IPS-11a (cell line): ENCODE data around the gene SV2C.
"Not testable (repeated sequence)": the region's sequence is repeated elsewhere in the genome, so short reads cannot be mapped to it uniquely, and the experiment has no call there.

Source experiments
- H3K4me3 ChIP-seq: one replicate; pipeline ENCODE4 v1.5.1; 2013; ENCODE audit warnings: low read depth, low read length, control low read depth

The SV2C gene

GRCh38 chr5:76082772-76083554 is at the start of gene SV2C:
Gene SV2C (plus strand): TSS chr5:76083383. CDS start chr5:76131751, 48,368 bp downstream.
- peak within 1 kb of the TSS; percentile 48 for H3K4me3 ChIP-seq

GRCh38 chr5:76037736-76038151 is 45.4 kb upstream of the SV2C start:
- H3K4me3 ChIP-seq, result peak overlapping the region; percentile 20

GRCh38 chr5:76038212-76038611 is 45.0 kb upstream of the SV2C start:
- H3K4me3 ChIP-seq, result peak overlapping the region; percentile 20

- no peak overlapping the region for H3K4me3 ChIP-seq
Measured at GRCh38 chr5:76040806-76041205, 42.4 kb upstream of the SV2C start.

- H3K4me3 ChIP-seq, result no peak overlapping the region
Measured at GRCh38 chr5:76041863-76042262, 41.3 kb upstream of the SV2C start.

DNA sequence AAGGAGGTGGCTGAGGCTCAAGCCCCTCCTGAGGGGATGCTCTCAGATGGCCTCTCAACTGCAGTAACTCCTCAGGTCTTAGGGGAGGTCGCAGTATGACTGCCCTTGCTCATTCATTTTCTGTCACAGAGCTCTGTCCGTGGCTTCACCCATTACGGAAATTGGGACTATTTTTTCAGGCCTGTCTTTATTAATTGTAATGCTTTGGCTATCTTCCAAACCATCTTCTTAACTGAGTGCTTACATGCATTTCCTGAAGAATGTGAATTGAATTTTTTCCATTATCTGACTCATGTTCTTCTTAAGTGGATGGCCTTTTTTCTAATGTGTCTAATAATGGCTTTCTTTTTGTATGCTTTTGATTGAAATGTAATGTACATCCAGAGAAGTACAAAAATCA is 36.4 kb upstream of the SV2C start:
- no peak overlapping the region for H3K4me3 ChIP-seq

- H3K4me3 ChIP-seq, result no peak overlapping the region
Measured at GRCh38 chr5:76050134-76050533, 33.0 kb upstream of the SV2C start.

DNA sequence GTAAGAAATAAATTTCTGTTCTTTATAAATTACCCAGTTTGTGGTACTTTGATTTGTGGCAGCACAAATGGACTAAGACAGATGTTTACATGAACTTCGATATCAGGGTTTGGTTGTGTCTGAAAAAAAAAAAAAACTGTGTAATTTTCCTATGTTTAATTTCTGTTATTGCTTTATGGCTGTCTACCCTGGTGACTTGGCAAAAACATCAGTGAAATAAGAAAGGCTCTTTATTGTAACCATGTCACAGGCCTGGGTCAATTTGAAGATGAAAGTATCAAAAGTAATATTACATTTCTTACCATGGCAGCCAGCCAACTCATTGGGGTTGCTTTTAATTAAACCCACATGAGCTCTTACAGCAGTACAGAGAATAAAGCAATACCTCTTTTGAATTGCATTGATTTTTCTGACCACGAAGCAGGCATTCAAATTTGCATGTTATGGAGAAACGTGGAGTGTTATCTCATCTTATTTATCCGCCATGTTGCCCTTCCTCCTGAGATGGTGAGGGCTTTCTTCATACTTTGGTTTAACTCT is 20.6 kb upstream of the SV2C start:
- no peak overlapping the region for H3K4me3 ChIP-seq

GRCh38 chr5:76065258-76065657 is 17.9 kb upstream of the SV2C start:
- H3K4me3 ChIP-seq, result no peak overlapping the region

- no peak overlapping the region for H3K4me3 ChIP-seq
Measured at GRCh38 chr5:76069061-76069735, 14.0 kb upstream of the SV2C start.

DNA sequence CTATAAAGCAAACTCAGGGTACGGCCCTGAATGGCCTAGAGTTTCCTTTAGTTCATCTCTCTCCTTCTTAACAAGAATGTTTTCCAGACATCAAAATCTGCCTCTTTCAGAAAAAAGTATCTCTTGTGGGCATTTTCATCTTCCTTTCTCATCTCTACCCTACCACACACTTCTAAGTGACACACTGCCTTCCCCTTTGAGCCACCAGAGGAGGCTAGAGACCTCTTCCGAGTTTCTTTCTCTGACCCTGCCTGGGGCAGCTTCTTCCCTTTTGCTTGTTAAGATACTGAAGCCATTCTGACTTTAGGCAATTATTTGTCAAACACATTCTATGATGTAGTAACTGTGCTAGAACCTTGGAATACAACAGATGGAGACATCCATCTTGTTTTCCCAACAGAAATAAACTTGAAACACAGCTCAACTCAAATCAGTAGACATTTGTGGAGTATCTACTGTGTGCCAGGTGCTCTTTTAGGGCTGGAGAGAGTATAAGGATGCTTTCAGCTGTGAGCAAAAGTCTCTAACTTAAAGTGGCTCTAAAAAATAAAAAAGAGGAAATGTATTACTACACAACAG is 8.6 kb upstream of the SV2C start:
- no peak overlapping the region for H3K4me3 ChIP-seq

- H3K4me3 ChIP-seq, result peak overlapping the region; percentile 48
Measured at GRCh38 chr5:76081811-76082771, 1.1 kb upstream of the SV2C start.

DNA sequence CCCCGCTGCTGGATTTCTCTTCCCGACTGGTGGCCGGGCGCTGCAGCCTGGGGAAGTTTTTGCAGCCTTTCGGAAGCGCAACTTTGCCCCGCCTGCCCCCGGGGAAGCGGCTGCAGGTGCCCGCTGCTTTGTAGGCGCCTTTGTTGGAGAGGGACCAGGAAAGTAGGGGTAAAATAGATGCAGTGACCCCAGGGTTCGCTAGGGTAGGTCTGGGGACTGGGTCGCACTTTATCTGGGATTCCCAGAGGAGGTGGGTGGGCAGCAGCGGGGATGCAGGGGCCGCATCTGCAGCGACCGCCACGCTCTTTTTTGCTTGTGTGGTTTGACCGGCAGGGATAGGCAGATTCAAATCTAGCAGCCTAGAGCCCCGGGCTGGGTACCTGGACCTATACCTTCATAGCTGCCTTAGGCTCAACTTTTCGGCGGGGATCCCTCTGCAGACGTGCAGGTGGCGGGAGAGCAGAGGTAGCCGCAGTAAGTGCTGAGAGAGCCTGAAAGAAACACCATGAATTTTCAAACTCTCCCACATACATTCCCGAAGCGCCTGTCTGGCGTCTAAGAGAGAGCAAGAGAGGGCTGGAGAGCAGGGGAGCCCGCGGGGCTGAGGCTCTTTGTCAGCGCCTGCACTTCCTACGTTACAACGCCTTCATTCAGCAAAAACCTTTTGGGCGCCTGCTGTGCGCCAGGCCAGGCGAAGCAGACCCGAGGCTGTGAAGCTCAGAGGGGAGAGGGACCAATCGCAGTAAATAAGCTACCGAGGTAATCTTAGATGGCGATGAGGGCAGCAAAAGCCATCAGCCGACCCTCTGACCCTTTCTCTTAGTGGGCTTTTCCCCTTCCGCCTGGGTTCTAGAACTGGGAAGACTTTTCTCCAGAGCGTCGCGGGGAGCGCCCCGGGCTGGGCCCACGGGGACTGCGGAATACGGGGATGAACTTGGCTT is 642 bp downstream of the SV2C start:
- H3K4me3 ChIP-seq, result peak overlapping the region; percentile 48

GRCh38 chr5:76084496-76085242 is 1.5 kb downstream of the SV2C start:
- H3K4me3 ChIP-seq, result peak overlapping the region; percentile 61

DNA sequence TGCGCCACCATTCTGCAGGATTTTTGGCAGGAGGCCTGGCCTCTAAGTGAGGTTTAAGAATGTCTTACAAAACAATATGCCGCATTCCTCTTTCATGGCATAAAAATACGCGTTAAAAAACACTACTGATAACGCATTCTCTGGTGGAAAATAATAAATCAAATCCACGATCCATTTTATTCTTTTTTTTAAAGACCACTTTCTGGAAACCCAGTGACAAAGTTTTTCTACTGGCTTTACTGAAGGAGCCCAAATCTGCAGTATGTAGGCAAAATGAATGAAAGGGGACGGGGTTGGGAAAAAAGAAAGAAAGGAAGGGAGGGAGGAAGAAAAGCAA is 2.0 kb downstream of the SV2C start:
- H3K4me3 ChIP-seq, result peak overlapping the region; percentile 61

DNA sequence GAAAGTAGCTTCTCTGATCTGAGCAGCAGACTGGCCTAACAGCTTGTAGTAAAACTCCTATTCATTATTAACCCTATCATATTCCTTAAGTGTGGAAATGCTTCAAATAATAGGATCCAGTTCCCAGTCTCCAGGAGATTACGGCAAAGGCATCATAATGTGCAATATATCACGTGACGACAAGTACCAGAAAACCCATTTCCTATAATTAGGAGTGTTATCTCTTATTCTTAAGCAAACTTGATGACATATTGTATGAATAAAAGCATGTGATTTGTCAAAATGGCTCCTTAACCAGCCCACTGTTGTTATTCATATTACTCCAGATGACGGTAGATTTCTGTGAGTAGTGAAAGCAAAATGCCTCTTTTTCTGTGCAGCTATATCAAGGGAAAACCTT is 2.9 kb downstream of the SV2C start:
- H3K4me3 ChIP-seq, result no peak overlapping the region

- not testable (repeated sequence) for H3K4me3 ChIP-seq
Measured at GRCh38 chr5:76089156-76089555, 6.0 kb downstream of the SV2C start.

DNA sequence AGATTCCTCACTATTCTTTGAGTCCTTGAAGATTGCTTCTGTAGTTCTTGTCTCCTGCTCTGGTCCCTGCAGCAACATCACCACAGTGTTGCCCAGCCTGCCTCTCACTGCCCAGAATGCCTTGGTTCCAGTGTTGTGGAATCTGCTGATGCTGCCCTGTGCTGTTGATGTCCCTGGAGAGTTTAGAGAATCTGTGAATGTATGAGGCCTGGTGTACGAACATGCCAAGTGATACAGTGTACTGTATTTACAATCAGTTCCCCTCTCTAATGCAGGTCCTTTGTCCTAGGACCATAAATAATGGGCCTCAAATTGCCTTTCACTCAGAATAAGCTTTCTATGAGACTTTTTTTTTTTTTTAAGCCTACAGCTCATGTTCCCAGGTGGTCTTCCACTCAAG is 8.2 kb downstream of the SV2C start:
- H3K4me3 ChIP-seq, result no peak overlapping the region

DNA sequence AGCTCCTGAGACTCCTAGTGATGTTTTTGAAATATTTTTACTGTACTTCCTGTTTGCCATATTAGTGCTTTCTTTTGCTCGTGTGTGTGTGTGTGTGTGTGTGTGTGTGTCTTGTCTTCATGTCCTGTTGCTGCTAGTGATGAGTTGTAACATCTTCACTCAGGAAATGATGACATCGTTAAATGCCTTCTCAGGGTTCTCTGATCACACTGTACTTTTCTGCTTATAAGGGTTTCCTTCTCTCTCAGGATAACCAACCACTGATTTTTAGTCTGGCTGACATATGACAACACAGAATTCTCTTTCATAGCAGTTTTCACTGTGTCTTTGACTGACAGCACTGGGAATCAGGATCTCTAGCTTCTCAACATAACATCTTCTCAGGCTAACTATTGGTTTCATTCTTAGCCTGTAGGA is 16.1 kb downstream of the SV2C start:
- no peak overlapping the region for H3K4me3 ChIP-seq
